Measurements from ENCODE around the gene SHMT2.

Gene SHMT2

GRCh38 chr12:57188090-57188425 is 41.5 kb upstream of the SHMT2 start:
- no peak for TF ChIP-seq FOXP2 (optimal IDR thresholded peaks at IDR 0.05; ENCODE audit: borderline replicate concordance, extremely low read depth, extremely low read length, insufficient read depth)
- TF ChIP-seq POLR2AphosphoS5 (IDR thresholded peaks at IDR 0.05; ENCODE audit: low read depth, low read length), result no peak
- no peak for TF ChIP-seq TAF1 (IDR thresholded peaks at IDR 0.05; ENCODE audit: borderline replicate concordance, insufficient read depth, low read length)
- no peak for TF ChIP-seq SIN3A (IDR thresholded peaks at IDR 0.05; ENCODE audit: borderline replicate concordance, insufficient read depth, low read length)
- TF ChIP-seq REST (IDR thresholded peaks at IDR 0.05; ENCODE audit: insufficient read depth in 1 of 2, low read depth in 2 of 2, low read length in 2 of 2), result no peak

GRCh38 chr12:57190037-57190436 is 39.5 kb upstream of the SHMT2 start:
- TF ChIP-seq REST (IDR thresholded peaks at IDR 0.05; ENCODE audit: insufficient read depth in 1 of 2, low read depth in 2 of 2, low read length in 2 of 2), result no peak
- no peak for TF ChIP-seq POLR2AphosphoS5 (IDR thresholded peaks at IDR 0.05; ENCODE audit: low read depth, low read length)
- TF ChIP-seq TAF1 (IDR thresholded peaks at IDR 0.05; ENCODE audit: borderline replicate concordance, insufficient read depth, low read length), result no peak
- no peak for TF ChIP-seq FOXP2 (optimal IDR thresholded peaks at IDR 0.05; ENCODE audit: borderline replicate concordance, extremely low read depth, extremely low read length, insufficient read depth)
- TF ChIP-seq SIN3A (IDR thresholded peaks at IDR 0.05; ENCODE audit: borderline replicate concordance, insufficient read depth, low read length), result no peak

- TF ChIP-seq SIN3A (IDR thresholded peaks at IDR 0.05; ENCODE audit: borderline replicate concordance, insufficient read depth, low read length), result no peak
- no peak for TF ChIP-seq REST (IDR thresholded peaks at IDR 0.05; ENCODE audit: insufficient read depth in 1 of 2, low read depth in 2 of 2, low read length in 2 of 2)
- no peak for TF ChIP-seq FOXP2 (optimal IDR thresholded peaks at IDR 0.05; ENCODE audit: borderline replicate concordance, extremely low read depth, extremely low read length, insufficient read depth)
- no peak for TF ChIP-seq POLR2AphosphoS5 (IDR thresholded peaks at IDR 0.05; ENCODE audit: low read depth, low read length)
- TF ChIP-seq TAF1 (IDR thresholded peaks at IDR 0.05; ENCODE audit: borderline replicate concordance, insufficient read depth, low read length), result no peak
Measured at GRCh38 chr12:57190821-57191220, 38.7 kb upstream of the SHMT2 start.

- TF ChIP-seq TAF1 (IDR thresholded peaks at IDR 0.05; ENCODE audit: borderline replicate concordance, insufficient read depth, low read length), result no peak
- no peak for TF ChIP-seq FOXP2 (optimal IDR thresholded peaks at IDR 0.05; ENCODE audit: borderline replicate concordance, extremely low read depth, extremely low read length, insufficient read depth)
- no peak for TF ChIP-seq REST (IDR thresholded peaks at IDR 0.05; ENCODE audit: insufficient read depth in 1 of 2, low read depth in 2 of 2, low read length in 2 of 2)
- TF ChIP-seq POLR2AphosphoS5 (IDR thresholded peaks at IDR 0.05; ENCODE audit: low read depth, low read length), result no peak
- TF ChIP-seq SIN3A (IDR thresholded peaks at IDR 0.05; ENCODE audit: borderline replicate concordance, insufficient read depth, low read length), result no peak
Measured at GRCh38 chr12:57191410-57191809, 38.1 kb upstream of the SHMT2 start.

- TF ChIP-seq POLR2AphosphoS5 (IDR thresholded peaks at IDR 0.05; ENCODE audit: low read depth, low read length) (no peak), REST (IDR thresholded peaks at IDR 0.05; ENCODE audit: insufficient read depth in 1 of 2, low read depth in 2 of 2, low read length in 2 of 2) (no peak), TAF1 (IDR thresholded peaks at IDR 0.05; ENCODE audit: borderline replicate concordance, insufficient read depth, low read length) (no peak)
Measured at GRCh38 chr12:57192920-57193319, 36.6 kb upstream of the SHMT2 start.

Data from PFSK-1 (cell line).